NB4 (cell line): ENCODE results near the gene ZNF761.

Source experiments
- DNase-seq: peaks from one replicate; pipeline ENCODE4 v3.0.0; 2010; ENCODE audit warnings: low read depth
- H3K4me3 ChIP-seq: one replicate; pipeline ENCODE4 v1.5.1; 2011; ENCODE audit warnings: mild to moderate bottlenecking, low read depth, low read length, moderate library complexity
- CTCF ChIP-seq: IDR thresholded peaks from one replicate; pipeline ENCODE4 v1.5.1; 2012; ENCODE audit warnings: low read depth, low read length
- MAX ChIP-seq: IDR thresholded peaks from 2 replicates; pipeline ENCODE4 v1.6.1; 2011; ENCODE audit warnings: low read depth, low read length
- MYC ChIP-seq: IDR thresholded peaks from 2 replicates; pipeline ENCODE4 v1.6.1; 2011; ENCODE audit warnings: low read depth, low read length
- POLR2A ChIP-seq: IDR thresholded peaks from 2 replicates; pipeline ENCODE4 v1.6.1; 2011; ENCODE audit warnings: mild to moderate bottlenecking; ENCODE audit not compliant: insufficient read length; ENCODE audit errors: extremely low read depth

ZNF761 gene

GRCh38 chr19:53504885-53505284 lies 73.1 kb downstream of the ZNF761 start:
- no peak overlapping the region for H3K4me3 ChIP-seq
- no peak for TF ChIP-seq MYC
- TF ChIP-seq POLR2A, result no peak
- no peak for DNase-seq

GRCh38 chr19:53506728-53507127 lies 74.9 kb downstream of the ZNF761 start:
- H3K4me3 ChIP-seq, result no peak overlapping the region
- TF ChIP-seq POLR2A, result no peak
- no peak for TF ChIP-seq CTCF
- no peak for TF ChIP-seq MAX
- no peak for TF ChIP-seq MYC
- DNase-seq, result no peak
